ENCODE measurements around the gene CHN2.

The CHN2 gene

DNA sequence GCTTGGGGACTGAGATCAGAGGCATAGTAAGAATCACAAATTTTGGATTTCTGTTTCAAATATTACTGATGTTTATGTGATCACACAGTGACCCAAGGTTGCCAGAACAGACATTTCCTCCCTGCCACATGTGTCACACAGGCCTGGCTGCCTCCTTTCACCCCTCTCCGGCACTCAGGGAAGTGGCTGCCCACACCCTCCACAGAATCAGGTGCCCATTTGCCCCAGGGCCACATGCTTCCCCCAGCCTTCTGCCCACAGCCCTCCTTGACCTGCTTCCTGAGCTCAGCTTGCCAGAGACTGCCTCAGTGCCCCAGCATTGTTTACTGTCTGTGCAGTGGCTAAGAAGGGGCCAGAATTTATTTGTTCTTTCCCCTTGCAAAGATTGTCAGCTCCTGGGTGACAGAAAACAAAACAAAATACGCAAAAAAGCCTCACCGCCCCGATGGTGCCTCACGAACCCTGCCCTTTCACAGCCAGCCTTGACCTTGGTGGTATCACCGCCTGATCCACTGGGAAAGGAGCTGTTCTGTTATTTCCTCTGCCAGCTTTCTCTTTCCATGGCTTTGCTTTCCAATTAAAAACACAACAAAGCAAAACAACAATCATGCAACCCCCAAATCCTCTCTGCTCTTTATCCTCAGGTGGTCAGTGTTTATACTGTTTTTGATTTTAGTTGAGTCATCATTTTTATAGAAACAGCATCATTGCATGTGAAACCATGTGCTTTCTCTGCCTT, 52.8 kb downstream of the CHN2 start:
- Histone ChIP-seq H3K27ac (no peak overlapping the region), H3K27me3 (no peaks in the 10 kb centered on the region), H3K9me3 (no peaks in the 10 kb centered on the region), H3K4me3 (no peak overlapping the region), H3K4me1 (no peaks in the 10 kb centered on the region), H3K36me3 (no peaks in the 10 kb centered on the region)
- intact Hi-C loops (cut with DNase I; ENCODE audit: low total_unique reads): no loop called here
- TF ChIP-seq, protein P1, sequence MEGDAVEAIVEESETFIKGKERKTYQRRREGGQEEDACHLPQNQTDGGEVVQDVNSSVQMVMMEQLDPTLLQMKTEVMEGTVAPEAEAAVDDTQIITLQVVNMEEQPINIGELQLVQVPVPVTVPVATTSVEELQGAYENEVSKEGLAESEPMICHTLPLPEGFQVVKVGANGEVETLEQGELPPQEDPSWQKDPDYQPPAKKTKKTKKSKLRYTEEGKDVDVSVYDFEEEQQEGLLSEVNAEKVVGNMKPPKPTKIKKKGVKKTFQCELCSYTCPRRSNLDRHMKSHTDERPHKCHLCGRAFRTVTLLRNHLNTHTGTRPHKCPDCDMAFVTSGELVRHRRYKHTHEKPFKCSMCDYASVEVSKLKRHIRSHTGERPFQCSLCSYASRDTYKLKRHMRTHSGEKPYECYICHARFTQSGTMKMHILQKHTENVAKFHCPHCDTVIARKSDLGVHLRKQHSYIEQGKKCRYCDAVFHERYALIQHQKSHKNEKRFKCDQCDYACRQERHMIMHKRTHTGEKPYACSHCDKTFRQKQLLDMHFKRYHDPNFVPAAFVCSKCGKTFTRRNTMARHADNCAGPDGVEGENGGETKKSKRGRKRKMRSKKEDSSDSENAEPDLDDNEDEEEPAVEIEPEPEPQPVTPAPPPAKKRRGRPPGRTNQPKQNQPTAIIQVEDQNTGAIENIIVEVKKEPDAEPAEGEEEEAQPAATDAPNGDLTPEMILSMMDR (IDR thresholded peaks at IDR 0.05): no peak
- no peak for DNase-seq

DNA sequence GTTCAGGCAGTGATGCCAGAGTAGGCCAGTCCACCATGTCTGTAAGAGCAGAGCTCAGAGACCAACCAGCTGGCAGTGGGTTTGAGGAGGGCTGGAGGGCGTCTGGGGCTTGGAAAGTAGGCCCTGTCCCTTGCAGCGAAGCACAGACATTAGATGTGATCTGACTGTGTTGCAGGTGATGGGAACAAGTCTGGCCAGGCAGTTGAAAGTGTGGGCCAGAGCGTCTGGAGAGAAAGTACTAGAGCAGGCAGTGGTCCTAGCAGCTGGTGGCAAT, 53.3 kb downstream of the CHN2 start:
- DNase-seq: no peak
- no peaks in the 10 kb centered on the region for H3K9me3 ChIP-seq
- TF ChIP-seq, protein P1 (IDR thresholded peaks at IDR 0.05): no peak
- H3K4me1 ChIP-seq: no peaks in the 10 kb centered on the region
- no peak overlapping the region for H3K4me3 ChIP-seq
- no peaks in the 10 kb centered on the region for H3K27me3 ChIP-seq
- intact Hi-C loops (cut with DNase I; ENCODE audit: low total_unique reads): no loop called here
- no peak overlapping the region for H3K27ac ChIP-seq
- no peaks in the 10 kb centered on the region for H3K36me3 ChIP-seq

DNA sequence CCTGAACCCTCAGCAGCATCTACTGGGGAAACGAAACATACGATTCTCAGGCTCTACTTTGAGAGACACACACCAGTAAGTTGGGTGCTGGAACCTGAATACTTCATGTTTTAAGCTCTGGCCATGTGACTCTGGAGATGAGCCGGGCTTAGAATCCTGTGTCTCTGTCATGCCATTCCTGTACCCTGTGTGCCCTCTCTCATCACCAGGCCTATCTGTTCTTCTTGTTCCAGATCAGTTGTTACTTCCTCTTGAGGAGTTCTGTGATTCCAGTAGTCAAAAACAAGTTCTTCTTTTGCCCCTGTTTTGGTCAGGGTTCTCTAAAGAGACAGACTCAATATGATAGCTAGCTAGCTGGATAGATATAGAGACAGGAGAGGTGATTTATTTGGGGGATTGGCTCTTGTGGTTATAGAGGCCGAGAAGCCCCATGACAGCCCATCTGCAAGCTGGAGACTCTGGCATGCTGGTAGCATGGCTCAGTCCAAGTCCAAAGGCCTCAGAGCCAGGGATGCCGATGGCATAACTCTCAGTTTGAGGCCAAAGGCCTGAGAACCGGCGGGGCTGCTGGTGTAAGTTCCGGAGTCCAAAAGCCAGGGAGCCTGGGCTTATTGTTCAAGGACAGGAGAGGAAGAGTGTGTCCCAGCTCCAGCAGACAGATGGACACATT, 54.3 kb downstream of the CHN2 start:
- no peaks in the 10 kb centered on the region for H3K36me3 ChIP-seq
- no peaks in the 10 kb centered on the region for H3K9me3 ChIP-seq
- H3K27me3 ChIP-seq: no peaks in the 10 kb centered on the region
- no peak for DNase-seq
- H3K27ac ChIP-seq: no peak overlapping the region
- intact Hi-C loops (cut with DNase I; ENCODE audit: low total_unique reads): no loop called here
- H3K4me1 ChIP-seq: no peaks in the 10 kb centered on the region
- TF ChIP-seq, protein P1 (IDR thresholded peaks at IDR 0.05): no peak
- no peak overlapping the region for H3K4me3 ChIP-seq

DNA sequence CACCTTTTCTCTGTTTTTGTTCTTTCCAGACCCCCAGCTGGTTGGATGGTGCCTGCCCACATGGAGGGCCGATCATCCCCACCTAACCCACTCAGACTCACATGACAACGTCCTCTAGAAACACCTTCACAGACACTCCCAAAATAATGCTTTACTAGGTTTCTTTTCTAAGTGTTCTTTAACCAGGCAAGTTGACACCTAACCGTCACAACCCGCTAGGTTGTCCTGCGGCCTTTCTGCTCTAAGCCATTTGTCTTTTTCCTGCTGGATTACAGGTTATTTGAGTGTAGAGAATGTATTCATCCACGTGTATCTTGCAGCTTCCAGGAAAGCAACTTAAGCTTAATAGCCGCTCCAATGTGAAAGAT, 54.8 kb downstream of the CHN2 start:
- no peaks in the 10 kb centered on the region for H3K9me3 ChIP-seq
- no peak overlapping the region for H3K4me3 ChIP-seq
- H3K4me1 ChIP-seq: no peaks in the 10 kb centered on the region
- intact Hi-C loops (cut with DNase I; ENCODE audit: low total_unique reads): no loop called here
- H3K27ac ChIP-seq: no peak overlapping the region
- H3K36me3 ChIP-seq: no peaks in the 10 kb centered on the region
- no peak for DNase-seq
- TF ChIP-seq, protein P1 (IDR thresholded peaks at IDR 0.05): no peak
- no peaks in the 10 kb centered on the region for H3K27me3 ChIP-seq

DNA sequence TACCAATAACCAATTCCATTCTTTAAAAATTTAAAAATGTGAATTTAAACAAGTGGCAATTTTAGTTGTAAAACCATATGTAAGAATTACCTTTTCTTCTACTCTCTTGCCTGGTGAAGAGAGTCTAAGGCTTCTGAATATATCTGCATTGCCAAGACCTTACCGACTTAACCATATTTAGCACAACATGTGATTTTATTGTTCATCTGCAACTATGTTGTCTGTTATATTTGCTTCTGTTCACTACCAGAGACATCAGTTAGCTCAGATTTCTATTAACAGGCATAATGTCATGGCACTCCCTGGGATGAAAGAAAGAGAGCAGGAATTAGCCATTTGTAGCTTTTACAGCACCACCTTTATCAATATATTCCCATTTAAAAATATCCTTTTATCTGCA, 55.3 kb downstream of the CHN2 start:
- TF ChIP-seq, protein P1 (IDR thresholded peaks at IDR 0.05): no peak
- intact Hi-C loops (cut with DNase I; ENCODE audit: low total_unique reads): no loop called here
- no peaks in the 10 kb centered on the region for H3K27me3 ChIP-seq
- H3K36me3 ChIP-seq: no peaks in the 10 kb centered on the region
- H3K9me3 ChIP-seq: no peaks in the 10 kb centered on the region
- no peaks in the 10 kb centered on the region for H3K4me1 ChIP-seq
- no peak overlapping the region for H3K4me3 ChIP-seq
- no peak overlapping the region for H3K27ac ChIP-seq
- no peak for DNase-seq

Measured in tibial artery (tissue), 4 donors.